ENCODE measurements around the gene SNX11.

DNA sequence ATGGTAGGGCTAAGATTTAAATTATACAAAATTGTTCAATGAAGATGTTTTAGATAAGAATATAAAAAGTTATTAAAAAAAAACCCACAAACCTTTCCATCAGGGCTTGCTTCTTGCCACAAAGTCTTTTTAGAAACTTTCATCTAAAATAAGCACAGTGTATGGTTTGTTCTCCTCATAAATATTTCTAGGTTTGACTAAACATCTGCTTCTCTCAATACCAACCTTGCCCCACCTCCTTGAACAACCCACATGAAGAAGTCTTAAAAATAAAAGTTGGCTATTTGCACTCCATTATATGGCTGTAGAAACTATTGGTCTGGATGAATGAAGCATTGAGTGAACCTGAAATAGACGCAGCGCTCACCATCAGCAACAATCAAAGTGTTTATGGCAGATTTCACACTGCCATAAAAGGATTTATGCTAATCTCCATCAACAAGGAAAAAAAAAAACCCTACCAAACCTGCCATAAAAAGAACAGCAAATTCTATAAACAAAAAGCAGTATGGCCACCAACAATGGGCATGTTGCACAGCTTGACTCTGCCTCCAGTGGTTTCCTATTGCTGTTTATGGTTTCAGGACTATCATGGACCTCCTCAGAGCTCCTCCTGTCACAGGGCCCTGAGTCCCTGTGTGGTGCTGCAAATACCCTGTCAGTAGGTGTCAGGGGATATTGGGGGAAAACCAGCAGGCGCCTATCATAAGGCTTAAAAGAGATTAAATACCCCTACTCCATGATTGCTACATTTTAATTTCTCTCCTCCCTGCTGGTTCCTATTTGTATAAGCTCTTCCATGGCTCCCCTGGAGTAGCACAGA, 37.6 kb downstream of the SNX11 start:
- TF ChIP-seq, protein P1, sequence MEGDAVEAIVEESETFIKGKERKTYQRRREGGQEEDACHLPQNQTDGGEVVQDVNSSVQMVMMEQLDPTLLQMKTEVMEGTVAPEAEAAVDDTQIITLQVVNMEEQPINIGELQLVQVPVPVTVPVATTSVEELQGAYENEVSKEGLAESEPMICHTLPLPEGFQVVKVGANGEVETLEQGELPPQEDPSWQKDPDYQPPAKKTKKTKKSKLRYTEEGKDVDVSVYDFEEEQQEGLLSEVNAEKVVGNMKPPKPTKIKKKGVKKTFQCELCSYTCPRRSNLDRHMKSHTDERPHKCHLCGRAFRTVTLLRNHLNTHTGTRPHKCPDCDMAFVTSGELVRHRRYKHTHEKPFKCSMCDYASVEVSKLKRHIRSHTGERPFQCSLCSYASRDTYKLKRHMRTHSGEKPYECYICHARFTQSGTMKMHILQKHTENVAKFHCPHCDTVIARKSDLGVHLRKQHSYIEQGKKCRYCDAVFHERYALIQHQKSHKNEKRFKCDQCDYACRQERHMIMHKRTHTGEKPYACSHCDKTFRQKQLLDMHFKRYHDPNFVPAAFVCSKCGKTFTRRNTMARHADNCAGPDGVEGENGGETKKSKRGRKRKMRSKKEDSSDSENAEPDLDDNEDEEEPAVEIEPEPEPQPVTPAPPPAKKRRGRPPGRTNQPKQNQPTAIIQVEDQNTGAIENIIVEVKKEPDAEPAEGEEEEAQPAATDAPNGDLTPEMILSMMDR (IDR thresholded peaks at IDR 0.05; ENCODE audit: control extremely low read depth in 1 of 3, insufficient read depth in 1 of 3, low read depth in 1 of 3, low read length in 3 of 3), result no peak
- TF ChIP-seq HDAC6 (IDR thresholded peaks at IDR 0.05; ENCODE audit: low read depth, low read length), result no peak
- TF ChIP-seq EP300 (IDR thresholded peaks at IDR 0.05; ENCODE audit: borderline replicate concordance in 1 of 2, low read depth in 2 of 2, low read length in 2 of 2), result no peak
